Activated CD8-positive, alpha-beta memory T cell treated with anti-CD3 and anti-CD28 coated beads for 1 hour (primary cell): Measurements from ENCODE around the gene RCAN2.
"Not testable (repeated sequence)": the region's sequence is repeated elsewhere in the genome, so short reads cannot be mapped to it uniquely, and the experiment has no call there.

Experiments used
- DNase-seq, 2 donors: peaks; one replicate each; pipeline ENCODE4 v3.0.0-alpha.2; 2020; ENCODE audit warnings: low read depth in 1 of 2; ENCODE audit errors: extremely low read depth in 1 of 2

Gene RCAN2

GRCh38 chr6:46443623-46444022 lies 47.6 kb downstream of the RCAN2 start:
- DNase-seq = no peak

- DNase-seq = no peak
These were observed 50.6 kb downstream of the RCAN2 start for GRCh38 chr6:46440641-46441040.

GRCh38 chr6:46440141-46440540 lies 51.1 kb downstream of the RCAN2 start:
- no peak for DNase-seq

GRCh38 chr6:46438245-46438644 lies 53.0 kb downstream of the RCAN2 start:
- no peak for DNase-seq

- DNase-seq = no peak
These were observed 53.5 kb downstream of the RCAN2 start for GRCh38 chr6:46437671-46438221.

GRCh38 chr6:46422619-46423018 lies 68.6 kb downstream of the RCAN2 start:
- no peak for DNase-seq

GRCh38 chr6:46421939-46422338 lies 69.3 kb downstream of the RCAN2 start:
- no peak for DNase-seq

GRCh38 chr6:46420921-46421638 lies 70.2 kb downstream of the RCAN2 start:
- no peak for DNase-seq

- DNase-seq = no peak
These were observed 71.7 kb downstream of the RCAN2 start for GRCh38 chr6:46419576-46420002.

- DNase-seq = no peak
These were observed 76.9 kb downstream of the RCAN2 start for GRCh38 chr6:46414398-46414797.

- DNase-seq = no peak
These were observed 78.6 kb downstream of the RCAN2 start for GRCh38 chr6:46412662-46413061.

GRCh38 chr6:46411456-46412197 lies 79.6 kb downstream of the RCAN2 start:
- DNase-seq = no peak

GRCh38 chr6:46410334-46410953 lies 80.8 kb downstream of the RCAN2 start:
- no peak for DNase-seq

- DNase-seq = no peak
These were observed 83.3 kb downstream of the RCAN2 start for GRCh38 chr6:46407776-46408530.

- no peak for DNase-seq
These were observed 84.0 kb downstream of the RCAN2 start for GRCh38 chr6:46407246-46407645.

- DNase-seq = not testable (repeated sequence)
These were observed 85.5 kb downstream of the RCAN2 start for GRCh38 chr6:46405620-46406180.

GRCh38 chr6:46400898-46401297 lies 90.4 kb downstream of the RCAN2 start:
- no peak for DNase-seq

GRCh38 chr6:46395530-46395929 lies 95.7 kb downstream of the RCAN2 start:
- no peak for DNase-seq

GRCh38 chr6:46393940-46394337 lies 97.3 kb downstream of the RCAN2 start:
- DNase-seq = no peak

- no peak for DNase-seq
These were observed 97.9 kb downstream of the RCAN2 start for GRCh38 chr6:46393161-46393939.
